Muscle layer of duodenum (tissue), 2 donors: ENCODE results near the gene NUDT22.

Source experiments
- H3K27ac ChIP-seq: one replicate; pipeline ENCODE4 v1.7.0; 2013; ENCODE audit warnings: mild to moderate bottlenecking, low read length
- H3K27me3 ChIP-seq: one replicate; pipeline ENCODE4 v1.7.0; 2013; ENCODE audit warnings: low read depth, mild to moderate bottlenecking, control low read depth, low read length
- H3K36me3 ChIP-seq, 2 donors: one replicate each; pipeline ENCODE4 v1.7.0; 2013; ENCODE audit warnings: low read length in 2 of 2, control low read depth in 1 of 2, mild to moderate bottlenecking in 1 of 2; ENCODE audit not compliant: insufficient read depth in 2 of 2, control insufficient read depth in 1 of 2
- H3K4me1 ChIP-seq, 2 donors: one replicate each; pipeline ENCODE4 v1.7.0; 2013; ENCODE audit warnings: low read length in 2 of 2, mild to moderate bottlenecking in 2 of 2, control low read depth in 1 of 2, moderate library complexity in 1 of 2; ENCODE audit not compliant: insufficient read depth in 2 of 2, control insufficient read depth in 1 of 2
- H3K4me3 ChIP-seq, 2 donors: one replicate each; pipeline ENCODE4 v1.7.0; 2013; ENCODE audit warnings: low read length in 2 of 2, low read depth in 1 of 2, mild to moderate bottlenecking in 1 of 2
- H3K9me3 ChIP-seq, 2 donors: one replicate each; pipeline ENCODE4 v1.7.0; 2013; ENCODE audit warnings: low read length in 2 of 2, control low read depth in 1 of 2, mild to moderate bottlenecking in 1 of 2; ENCODE audit not compliant: control insufficient read depth in 1 of 2
- donor health status: healthy.

The NUDT22 gene

DNA sequence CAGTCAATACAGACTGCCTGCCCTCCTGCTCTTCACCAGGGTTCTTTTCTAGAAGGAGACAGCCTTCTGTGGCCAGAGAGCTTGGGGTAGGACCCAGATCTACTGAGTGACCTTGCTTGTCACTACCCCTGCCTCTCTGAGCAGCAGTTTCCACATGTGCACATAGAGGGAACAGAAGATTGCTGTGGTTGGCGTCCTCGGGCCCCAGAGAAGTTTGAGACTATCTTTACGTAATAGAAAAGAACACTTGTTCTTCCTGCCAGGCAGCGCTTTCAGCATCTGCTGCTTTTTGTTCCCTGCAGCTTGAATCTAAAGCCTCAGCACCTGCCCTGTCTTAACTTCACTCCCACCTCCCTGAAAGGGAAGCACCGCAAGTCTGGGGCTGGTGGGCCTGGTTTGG is 12.9 kb downstream of the NUDT22 start:
- peaks cover 17 to 35% of the 10 kb centered on the region in 2 donors for H3K4me1 ChIP-seq

DNA sequence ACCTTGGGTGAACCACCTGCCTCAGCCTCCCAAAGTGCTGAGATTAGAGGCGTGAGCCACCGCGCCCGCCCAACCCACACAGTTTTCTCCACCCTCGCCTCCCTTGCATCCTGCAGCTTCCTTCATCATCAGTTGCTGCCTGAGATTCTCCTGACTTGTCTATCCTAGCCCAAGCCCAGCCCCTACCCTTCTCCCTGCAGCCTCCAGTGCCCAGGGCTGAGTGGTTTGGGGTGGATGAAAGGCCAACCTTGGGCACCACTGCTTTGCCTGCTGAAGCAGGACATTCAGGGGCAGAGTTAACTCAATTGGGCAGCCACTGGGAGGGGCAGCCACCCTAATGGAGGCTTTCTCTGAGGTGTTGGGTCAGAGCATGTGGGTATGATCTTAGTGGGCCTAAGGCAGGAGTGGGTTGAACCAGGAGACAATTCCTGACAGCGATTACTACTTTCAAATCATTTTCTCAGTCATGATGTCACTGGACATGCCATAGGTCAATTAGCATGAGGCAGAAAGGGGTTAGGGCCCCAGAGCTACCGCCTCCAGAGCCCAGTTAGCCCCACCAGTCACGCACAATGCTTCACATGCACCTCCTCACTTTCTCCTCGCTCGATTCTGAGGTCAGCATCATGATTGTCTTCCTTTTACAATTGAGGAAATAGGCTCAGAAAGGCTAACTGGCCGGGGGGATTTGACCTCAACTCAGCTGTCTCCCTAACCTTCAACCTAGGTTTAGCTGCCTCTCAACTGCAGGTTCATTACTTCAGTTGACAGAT is 13.8 kb downstream of the NUDT22 start:
- peaks cover 17 to 35% of the 10 kb centered on the region in 2 donors for H3K4me1 ChIP-seq
- H3K27me3 ChIP-seq, result no peaks in the 10 kb centered on the region

More for the DNA sequence above, 12.9 kb downstream of the NUDT22 start:
- Histone ChIP-seq H3K9me3 (no peaks in the 10 kb centered on the region), H3K27ac (peak overlapping the region; percentile 28), H3K36me3 (peaks cover 14 to 19% of the 10 kb centered on the region in 2 donors), H3K27me3 (no peaks in the 10 kb centered on the region), H3K4me3 (no peak overlapping the region)

DNA sequence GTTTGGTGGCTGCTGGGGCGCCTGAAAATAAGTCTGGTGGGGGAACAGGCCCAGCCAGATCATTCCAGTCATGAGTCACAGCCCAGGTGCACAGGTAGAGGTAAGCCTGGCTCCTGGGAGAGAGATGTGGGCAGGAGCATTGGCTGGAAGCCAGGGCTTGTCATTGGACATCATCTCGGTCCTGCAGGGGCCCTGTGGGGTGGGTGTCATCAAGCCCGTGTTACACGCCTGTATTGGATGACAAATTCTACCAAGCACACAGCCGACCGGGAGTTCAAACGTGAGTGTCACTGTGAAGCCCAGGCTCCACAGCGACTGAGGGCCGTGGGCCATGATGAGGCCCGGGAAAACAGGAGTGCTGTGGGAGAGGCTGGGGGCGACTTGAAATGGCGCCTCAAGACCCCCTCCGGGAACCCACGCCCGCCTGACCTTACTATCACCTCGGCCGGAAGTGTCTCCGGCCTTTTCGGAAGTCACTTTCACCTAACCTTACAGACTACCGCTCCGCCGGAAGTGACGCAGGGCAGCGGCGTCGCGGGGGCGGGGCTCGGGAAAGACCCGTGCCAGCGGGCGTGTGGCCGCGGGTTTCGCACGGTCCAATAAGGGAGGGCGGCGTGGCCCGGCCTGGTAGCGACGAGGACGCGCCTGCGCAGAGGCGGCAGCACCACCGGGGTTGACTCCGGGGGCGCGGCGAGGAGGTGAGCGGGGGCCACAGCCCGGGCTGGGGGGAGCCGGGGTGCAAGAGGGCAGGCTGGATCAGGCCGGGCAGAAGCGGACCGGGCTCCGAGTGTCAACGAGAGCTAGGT is 14.6 kb downstream of the NUDT22 start, which contains the start of gene FKBP2:
TSS of gene FKBP2 (plus strand) at position 661 of the 806 bp plus-strand sequence. CDS start 1,293 bp downstream, outside the sequence.
- H3K27ac ChIP-seq, result peak within 1 kb of the TSS; percentile 99
- H3K27me3 ChIP-seq, result no peaks in the 10 kb centered on the region
- H3K9me3 ChIP-seq, result no peaks in the 10 kb centered on the region
- peak within 1 kb of the TSS; percentile 72 to 93 for H3K4me3 ChIP-seq
- peaks cover 13 to 36% of the 10 kb centered on the region in 2 donors for H3K4me1 ChIP-seq
- H3K36me3 ChIP-seq, result peaks cover 14 to 19% of the 10 kb centered on the region in 2 donors

More for the DNA sequence above, 13.8 kb downstream of the NUDT22 start:
- Histone ChIP-seq H3K9me3 (no peaks in the 10 kb centered on the region), H3K4me3 (peak overlapping the region; percentile 72 to 93), H3K36me3 (peaks cover 14 to 19% of the 10 kb centered on the region in 2 donors), H3K27ac (peak overlapping the region; percentile 99)

DNA sequence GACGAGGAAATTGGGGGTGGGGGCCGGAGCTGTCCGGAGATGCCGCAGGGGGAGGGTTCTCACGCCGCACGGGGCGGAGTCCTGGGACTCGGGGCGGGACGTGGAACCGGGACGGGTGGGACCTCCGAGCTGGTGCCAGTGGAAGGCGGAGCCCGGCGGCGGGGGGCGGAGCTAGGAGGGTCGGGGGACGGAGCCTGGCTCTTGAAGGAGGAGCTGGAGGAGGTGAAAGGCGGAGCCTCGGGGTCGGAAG is 15.1 kb downstream of the NUDT22 start:
- H3K9me3 ChIP-seq, result no peaks in the 10 kb centered on the region
- peak overlapping the region; percentile 99 for H3K27ac ChIP-seq
- peaks cover 14 to 19% of the 10 kb centered on the region in 2 donors for H3K36me3 ChIP-seq
- H3K4me1 ChIP-seq, result peaks cover 13 to 38% of the 10 kb centered on the region in 2 donors
- H3K27me3 ChIP-seq, result no peaks in the 10 kb centered on the region
- peak overlapping the region; percentile 37 to 93 for H3K4me3 ChIP-seq

DNA sequence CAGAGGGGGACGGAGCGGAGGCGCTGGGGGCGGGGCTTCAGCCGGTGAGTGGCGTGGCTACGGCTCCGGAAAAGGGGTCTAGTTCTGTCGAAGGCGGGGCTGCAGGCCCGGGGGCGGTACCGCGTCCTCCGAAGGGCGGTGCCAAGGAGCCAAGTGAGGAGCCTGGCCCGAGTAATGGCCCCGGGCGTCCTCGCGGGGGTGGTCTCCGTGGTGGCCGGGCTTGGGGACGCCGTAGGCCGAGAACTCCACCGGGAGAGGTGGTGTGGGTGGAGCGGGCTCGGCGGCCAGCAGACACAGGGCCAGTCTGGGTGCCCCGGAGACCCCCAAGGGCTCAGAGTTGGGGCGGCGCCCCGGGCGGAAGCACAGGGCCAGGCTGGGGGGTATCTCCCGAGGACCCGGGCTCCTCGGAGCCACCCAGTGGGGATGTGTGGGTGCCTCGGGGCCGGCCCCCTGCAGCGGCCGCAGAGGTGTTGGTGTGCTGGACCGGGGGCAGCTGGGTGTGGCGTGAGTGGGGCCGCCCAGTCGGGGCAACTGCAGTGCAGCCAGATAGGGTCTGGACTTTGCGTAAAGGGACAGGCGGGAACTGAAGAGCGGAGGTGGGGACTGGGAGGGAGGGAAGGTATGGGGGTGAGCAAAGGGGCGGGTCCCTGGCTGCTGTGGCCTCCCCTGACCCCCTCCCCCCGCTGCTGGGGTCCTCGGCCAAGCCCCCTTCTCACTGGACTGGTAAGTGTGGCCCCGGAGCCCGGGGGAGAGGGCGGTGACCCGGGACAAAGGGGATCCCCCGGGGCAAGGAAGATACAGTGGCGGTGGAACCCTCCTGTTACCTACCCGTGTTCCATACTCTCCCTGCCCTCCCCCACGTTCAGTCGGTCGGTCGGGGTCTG is 15.7 kb downstream of the NUDT22 start:
- Histone ChIP-seq H3K4me1 (peaks cover 13 to 39% of the 10 kb centered on the region in 2 donors), H3K27ac (peak overlapping the region; percentile 60), H3K9me3 (no peaks in the 10 kb centered on the region), H3K27me3 (no peaks in the 10 kb centered on the region), H3K36me3 (peaks cover 14 to 19% of the 10 kb centered on the region in 2 donors), H3K4me3 (peak overlapping the region; percentile 65 to 93)

DNA sequence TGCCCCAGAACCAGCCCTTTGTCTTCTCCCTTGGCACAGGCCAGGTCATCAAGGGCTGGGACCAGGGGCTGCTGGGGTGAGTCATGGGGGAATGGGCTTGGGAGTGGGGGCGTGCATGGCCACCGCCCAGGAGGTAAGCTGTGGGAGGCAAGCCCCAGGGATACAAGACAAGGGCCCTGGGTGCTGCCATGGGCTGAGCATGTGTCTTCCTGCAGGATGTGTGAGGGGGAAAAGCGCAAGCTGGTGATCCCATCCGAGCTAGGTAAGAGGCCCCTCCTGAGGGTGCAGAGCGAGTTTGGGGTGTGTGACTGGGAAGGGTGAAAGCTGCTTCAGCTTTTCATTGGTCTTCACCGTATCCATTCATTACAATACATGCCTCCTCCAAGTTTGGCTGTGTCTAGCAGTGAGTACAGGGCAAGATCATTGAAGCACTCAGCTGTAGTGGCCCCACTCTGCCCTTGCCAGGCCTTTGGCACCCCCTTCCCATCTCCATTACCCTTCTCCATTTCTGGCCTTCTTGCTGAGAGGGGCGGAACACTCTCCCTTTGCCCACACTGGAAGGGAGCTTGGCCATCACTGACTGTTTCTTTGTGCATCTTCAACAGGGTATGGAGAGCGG is 17.3 kb downstream of the NUDT22 start:
- Histone ChIP-seq H3K4me3 (no peak overlapping the region), H3K9me3 (no peaks in the 10 kb centered on the region), H3K4me1 (peaks cover 5 to 49% of the 10 kb centered on the region in 2 donors), H3K27me3 (no peaks in the 10 kb centered on the region), H3K36me3 (peaks cover 6% of the 10 kb centered on the region in 2 donors), H3K27ac (no peak overlapping the region)

DNA sequence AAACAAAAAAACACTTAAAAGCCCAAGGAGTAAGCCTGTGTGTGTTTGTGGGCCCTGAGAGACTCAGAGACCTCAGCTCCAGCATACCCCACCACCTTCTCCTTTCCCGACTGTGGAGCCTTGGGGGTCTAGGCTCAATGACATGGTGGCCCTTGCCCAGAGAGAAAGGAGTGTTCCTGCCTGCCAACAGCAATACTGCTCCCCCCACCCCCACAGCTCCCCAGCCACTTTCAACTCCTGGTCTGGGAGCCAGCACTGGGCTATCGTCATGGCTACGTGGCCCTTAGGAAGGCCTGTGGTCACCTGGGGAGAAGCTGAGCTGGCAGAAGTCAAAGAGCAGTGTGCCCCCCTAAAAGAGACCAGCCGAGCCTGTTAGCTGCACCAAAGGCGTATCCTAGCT is 18.0 kb downstream of the NUDT22 start:
- no peak overlapping the region for H3K27ac ChIP-seq
- H3K9me3 ChIP-seq, result no peaks in the 10 kb centered on the region
- H3K4me1 ChIP-seq, result peaks cover 5 to 49% of the 10 kb centered on the region in 2 donors
- no peaks in the 10 kb centered on the region for H3K27me3 ChIP-seq
- H3K36me3 ChIP-seq, result no peaks in the 10 kb centered on the region
- no peak overlapping the region for H3K4me3 ChIP-seq

DNA sequence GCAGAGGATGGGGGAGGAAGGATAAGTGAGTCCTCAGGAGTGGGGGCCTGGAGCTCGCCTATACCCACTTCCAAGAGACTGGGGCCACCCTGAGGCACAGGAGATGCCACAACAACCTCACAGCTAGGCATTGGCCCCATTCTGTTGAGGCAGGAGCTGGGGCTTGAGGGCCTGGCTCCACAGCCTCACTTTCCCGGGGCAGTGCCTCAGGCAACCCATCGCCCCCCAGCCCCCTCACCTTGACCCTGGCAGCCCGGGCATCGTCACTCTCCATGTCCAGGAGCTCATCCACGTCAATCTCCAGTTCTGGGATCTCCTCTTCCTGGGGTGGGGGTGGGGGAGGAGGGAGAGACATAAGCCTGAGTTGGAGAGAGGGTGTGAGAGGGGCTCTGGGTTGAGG is 18.9 kb downstream of the NUDT22 start:
- H3K36me3 ChIP-seq, result no peaks in the 10 kb centered on the region
- no peaks in the 10 kb centered on the region for H3K9me3 ChIP-seq
- H3K27me3 ChIP-seq, result no peaks in the 10 kb centered on the region
- peak overlapping the region; percentile 68 to 77 for H3K4me3 ChIP-seq
- peak overlapping the region; percentile 88 for H3K27ac ChIP-seq
- peaks cover 5 to 48% of the 10 kb centered on the region in 2 donors for H3K4me1 ChIP-seq

DNA sequence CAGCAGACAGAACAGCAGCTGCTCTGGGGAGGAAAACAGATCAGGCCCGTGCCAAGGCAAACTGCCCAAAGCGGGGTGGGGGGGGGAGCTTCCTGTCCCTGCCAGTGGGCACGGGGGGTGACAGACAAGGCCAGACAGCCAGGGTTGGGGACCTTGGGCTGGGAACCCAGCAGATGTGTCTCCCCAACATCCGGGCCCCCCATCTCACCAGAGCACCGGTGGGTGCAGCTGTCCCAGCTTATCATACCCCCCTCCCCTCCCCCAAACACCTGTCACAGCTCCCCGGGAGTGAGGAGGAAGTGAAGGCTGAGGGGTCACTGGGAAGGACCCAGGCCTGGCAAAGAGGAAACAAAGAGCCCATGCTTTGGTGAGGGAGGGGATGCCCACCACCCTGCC is 19.3 kb downstream of the NUDT22 start:
- peaks cover 5 to 44% of the 10 kb centered on the region in 2 donors for H3K4me1 ChIP-seq

DNA sequence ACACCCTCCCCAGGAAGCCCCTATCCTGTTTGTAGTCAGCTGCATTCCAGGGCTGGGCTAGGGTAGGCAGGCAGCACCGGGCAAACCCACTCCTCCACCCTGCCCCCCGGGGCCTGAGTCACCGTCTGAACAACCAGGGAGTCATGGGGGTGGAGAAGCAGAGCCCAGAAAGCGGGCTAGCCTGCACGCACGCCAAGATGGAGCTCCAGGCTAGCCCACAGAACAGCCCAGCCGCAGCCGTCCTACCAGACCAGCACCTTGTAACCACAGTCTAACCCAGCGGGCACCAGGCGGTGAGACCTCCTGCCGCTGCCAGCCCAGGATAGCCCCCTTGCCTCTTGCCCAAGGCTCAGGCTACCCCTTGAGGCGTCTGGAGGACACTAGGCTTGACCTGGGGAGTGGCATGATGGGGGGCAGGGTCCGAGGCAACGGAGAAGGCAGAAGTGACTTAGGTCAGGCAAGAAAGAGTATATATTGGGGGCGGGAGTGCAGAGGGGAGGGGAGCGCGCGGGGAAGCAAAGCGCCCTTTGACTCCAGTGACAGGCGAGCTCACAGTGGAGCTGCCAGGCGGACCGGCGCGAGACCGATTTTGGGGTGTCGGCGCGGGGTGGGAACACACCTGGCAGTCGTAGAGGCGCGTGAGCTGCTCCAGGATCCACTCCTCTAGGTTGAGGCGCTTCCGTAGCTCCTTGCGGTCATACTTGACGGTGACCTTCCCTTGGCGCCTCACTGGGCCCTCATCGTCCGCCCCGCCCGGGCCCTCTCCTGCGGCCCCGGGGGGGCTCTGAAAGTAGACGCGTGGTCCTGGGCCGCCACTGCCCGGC is 19.9 kb downstream of the NUDT22 start:
- Histone ChIP-seq H3K36me3 (no peaks in the 10 kb centered on the region), H3K9me3 (no peaks in the 10 kb centered on the region), H3K27me3 (no peaks in the 10 kb centered on the region), H3K27ac (peak overlapping the region; percentile 88), H3K4me1 (peaks cover 8 to 50% of the 10 kb centered on the region in 2 donors), H3K4me3 (peak overlapping the region; percentile 68 to 77)

More for the DNA sequence above, 19.3 kb downstream of the NUDT22 start:
- Histone ChIP-seq H3K36me3 (no peaks in the 10 kb centered on the region), H3K4me3 (peak overlapping the region; percentile 68 to 77), H3K27ac (peak overlapping the region; percentile 88), H3K9me3 (no peaks in the 10 kb centered on the region), H3K27me3 (no peaks in the 10 kb centered on the region)
